HG03469 (cell line): Measurements from ENCODE around the gene ERLEC1.
"Not testable (repeated sequence)": the region's sequence is repeated elsewhere in the genome, so short reads cannot be mapped to it uniquely, and the experiment has no call there.

Experiments used
- ATAC-seq: cut with Tn5 transposase; IDR thresholded peaks from one replicate; pipeline ENCODE4 v1.9.1; 2021; ENCODE audit warnings: mild to moderate bottlenecking, moderate library complexity, moderate number of reproducible peaks; ENCODE audit not compliant: unreplicated experiment

ERLEC1 gene

DNA sequence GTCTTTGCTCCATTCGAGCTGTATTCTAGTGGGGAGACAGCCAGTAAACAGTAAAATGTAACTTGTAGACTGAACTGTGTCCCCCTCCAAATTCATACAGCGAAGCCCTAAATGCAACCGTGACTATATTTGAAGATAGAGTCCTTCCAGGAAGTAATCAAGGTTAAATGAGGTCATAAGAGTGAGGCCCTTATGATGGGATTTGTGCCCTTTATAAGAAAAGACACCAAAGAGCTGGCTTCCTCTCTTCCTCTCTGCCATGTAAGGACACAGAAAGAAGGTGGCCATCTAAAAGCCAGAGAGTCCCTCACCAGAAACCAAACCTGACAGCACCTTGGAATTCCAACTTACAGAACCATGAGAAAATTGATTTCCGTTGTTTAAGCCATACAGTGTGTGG lies 41.5 kb downstream of the ERLEC1 start:
- ATAC-seq = no peak

DNA sequence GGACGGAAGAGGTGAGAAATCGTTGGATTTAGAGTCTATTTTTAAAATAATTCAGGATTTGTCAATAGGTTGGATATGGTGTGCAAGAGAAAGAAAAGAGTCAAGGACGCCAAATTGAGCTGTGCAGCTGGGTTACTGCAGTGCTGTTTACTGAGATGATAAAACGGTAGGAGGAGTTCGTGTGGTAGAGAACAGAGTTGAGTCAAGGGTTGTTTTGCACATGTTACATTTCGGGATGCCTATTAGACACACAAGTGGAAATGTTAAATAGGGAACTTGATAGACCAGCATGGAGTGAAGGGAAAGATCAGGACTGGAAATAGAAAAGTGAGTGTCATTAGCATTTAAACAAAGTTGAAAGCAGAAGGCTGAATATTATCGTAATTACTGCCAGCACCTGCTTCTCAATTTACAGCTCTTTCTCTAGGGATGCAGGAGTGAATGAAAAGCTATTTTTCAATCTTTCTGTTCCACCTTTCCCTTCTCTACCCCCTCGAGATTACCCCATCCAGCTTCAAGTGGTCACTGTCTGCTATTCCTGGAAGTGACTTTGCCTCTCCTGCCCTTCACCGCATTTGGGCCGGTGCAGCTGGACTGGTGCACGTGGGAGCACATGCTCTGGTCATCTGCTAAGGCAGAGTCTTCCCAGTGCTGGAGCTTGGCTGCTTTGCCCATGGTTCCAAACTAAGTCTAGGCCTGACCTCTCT lies 42.6 kb downstream of the ERLEC1 start:
- no peak for ATAC-seq

DNA sequence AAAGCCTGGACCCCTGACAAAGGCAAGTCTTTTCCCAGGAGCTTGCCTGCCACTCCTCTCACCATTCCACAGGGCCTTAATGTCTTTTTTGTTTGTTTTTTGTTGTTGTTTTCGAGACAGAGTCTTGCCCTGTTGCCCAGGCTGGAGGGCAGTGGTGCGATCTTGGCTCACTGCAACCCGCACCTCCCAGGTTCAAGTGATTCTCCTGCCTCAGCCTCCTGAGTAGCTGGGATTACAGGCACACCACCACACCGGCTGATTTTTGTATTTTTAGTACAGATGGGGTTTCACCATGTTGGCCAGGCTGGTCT lies 43.1 kb downstream of the ERLEC1 start:
- ATAC-seq = not testable (repeated sequence)

DNA sequence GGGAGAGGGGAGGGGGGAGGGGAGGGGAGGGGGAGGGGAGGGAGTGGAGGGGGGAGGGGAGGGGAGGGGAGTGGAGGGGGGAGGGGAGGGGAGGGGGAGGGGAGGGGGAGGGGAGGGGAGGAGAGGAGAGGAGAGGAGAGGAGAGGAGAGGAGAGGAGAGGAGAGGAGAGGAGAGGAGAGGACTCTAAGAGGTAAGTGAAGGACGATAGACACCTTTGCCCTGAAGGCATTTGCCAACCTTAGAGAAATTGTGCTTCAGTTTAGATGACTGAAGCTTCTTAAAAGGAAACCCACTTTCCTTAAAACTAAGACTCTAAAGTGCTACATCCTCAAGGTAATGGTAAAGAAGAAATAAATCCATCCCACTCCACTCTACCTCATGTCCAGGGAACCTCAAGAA lies 53.7 kb downstream of the ERLEC1 start:
- no peak for ATAC-seq

DNA sequence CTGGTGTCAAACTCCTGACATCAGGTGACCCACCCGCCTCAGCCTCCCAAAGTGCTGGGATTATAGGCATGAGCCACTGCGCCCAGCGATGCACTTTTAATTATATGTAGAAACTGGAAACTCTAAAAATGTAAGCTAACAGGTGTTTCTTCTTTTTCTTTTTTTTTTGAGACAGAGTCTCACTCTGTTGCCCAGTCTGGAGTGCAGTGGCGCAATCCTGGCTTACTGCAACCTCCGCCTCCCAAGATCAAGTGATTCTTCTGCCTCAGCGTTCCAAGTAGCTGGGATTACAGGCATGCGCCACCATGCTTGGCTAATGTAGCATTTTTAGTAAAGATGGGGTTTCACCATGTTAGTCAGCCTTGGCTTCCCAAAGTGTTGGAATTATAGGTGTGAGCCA lies 54.8 kb downstream of the ERLEC1 start:
- ATAC-seq = not testable (repeated sequence)

DNA sequence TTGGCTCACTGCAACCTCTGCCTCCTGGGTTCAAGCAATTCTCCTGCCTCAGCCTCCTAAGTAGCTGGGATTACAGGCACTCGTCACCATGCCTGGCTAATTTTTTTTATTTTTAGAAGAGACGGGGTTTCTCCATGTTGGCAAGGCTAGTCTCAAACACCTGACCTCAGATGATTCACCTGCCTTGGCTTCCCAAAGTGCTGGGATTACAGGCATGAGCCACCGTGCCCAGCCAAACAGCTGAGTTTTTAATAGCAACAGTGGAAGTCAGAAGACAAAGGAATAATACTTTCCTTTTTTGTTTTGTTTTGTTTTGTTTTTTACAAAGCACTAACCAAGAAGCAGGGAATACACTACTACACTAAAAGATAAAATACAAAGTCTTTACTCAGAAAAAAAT lies 56.0 kb downstream of the ERLEC1 start:
- ATAC-seq = no peak

DNA sequence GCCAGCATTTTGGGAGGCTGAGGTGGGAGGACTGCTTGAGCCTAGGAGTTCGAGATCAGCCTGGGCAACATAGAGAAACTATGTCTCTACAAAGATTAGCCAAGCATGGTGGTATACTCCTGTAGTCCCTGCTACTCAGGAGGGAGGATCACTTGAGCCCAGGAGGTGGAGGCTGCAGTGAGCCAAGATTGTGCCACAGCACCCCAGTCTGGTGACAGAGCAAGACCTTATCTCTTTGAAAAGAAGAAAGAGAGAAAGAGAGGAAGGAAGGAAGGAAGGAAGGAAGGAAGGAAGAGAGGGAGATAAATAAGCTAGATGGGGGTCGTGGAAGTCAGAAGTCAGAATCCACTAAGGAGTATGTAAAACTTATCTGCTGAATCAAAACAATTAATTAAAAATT lies 56.8 kb downstream of the ERLEC1 start:
- ATAC-seq = no peak

DNA sequence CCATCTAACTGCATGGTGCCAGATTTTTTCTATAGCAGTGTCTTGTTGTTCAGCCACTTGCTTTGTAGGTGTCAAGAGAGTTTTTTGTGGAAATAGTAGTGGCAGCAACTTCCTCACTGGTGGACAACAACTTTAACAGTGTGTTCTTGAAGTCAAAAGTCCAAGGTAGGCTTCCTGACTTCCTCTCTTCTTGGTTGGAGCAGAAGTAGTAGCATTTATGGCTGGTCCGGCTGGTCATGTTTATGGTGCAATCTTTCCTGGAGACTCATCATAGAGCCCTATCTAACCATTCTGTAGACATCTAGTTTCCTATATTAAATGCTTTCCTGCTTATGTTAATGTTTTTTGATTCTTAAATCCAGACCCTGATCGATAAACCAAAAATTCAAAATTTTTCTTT lies 61.2 kb downstream of the ERLEC1 start:
- no peak for ATAC-seq

DNA sequence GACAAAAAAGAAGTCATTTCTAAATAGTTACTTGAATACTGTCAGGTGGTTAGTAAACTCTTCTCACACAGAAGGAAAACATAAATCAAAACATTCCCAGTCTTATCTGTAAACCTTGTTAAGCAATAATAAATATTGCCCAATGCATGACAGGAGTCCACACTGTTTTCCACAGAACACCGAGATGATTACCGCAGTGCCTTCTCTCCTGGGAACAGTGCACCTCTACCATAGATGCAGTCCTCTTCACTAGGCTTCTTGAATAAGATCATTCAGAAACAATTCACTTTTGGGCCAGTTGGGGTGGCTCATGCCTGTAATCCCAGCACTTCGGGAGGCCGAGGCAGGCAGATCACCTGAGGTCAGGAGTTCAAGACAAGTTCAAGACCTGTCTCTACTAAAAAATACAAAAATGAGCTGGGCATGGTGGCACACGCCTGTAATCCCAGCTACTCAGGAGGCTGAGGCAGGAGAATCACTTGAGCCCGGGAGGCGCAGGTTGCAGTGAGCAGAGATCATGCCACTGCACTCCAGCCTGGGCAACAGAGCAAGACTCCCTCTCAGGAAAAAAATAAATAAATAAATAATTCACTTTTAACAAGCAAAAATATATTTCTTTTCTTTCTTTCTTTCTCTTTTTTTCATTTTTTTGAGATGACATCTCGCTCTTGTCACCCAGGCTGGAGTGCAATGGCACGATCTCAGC lies 64.4 kb downstream of the ERLEC1 start:
- ATAC-seq = not testable (repeated sequence)

DNA sequence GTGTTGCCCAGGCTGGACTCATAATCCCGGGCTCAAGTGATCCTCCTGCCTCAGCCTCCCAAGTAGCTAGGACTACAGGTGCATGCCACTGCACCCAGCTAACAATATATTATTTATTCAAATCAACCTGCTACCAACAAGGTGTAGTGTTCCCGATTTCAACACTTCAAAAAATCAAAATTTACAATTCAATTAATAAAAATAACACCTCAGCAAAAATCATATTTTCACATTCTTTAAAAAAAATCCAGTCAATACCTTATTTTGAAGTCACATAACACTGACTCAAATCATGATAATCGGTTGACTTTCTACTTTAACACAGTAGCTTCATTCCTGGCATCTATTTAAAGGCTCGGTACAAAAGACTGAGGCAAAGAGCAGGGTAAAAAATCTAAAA lies 65.7 kb downstream of the ERLEC1 start:
- no peak for ATAC-seq

DNA sequence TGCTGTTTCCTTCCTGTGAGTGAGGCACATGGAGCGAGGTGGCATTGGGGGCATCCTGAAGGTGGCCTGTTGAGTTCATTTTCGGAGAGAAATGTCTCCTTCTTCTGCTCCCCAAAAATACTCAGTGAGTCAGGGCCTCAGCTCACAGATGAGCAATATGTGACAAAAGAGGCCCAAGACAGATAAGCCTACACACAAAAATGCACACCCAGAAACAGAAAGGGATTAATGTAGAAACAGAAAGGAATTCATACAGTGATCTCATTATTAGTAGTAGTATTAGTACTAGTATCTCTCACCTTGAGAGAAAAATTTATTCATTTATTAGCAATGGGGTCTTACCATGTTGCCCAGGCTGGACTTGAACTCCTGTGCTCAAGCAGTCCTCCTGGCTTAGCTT lies 67.8 kb downstream of the ERLEC1 start:
- ATAC-seq = no peak

DNA sequence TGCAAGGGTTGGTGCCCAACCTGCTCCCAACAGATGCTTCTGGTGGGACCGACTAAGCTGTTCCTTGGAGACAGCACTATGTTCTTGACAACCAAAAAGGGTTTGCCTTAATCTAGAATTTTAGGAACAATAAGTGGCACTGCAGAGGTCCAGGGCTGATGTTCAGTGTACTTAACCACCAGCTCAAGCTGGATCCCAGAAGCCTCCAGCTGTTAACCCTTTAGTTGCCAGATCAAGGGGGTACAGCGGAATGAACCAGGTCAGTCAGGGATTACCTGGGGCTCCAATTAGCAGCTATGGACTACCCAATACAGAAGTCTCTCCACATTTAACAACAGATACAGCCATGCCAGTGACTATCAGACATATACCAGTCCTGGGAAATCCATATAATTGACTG lies 69.4 kb downstream of the ERLEC1 start:
- no peak for ATAC-seq

DNA sequence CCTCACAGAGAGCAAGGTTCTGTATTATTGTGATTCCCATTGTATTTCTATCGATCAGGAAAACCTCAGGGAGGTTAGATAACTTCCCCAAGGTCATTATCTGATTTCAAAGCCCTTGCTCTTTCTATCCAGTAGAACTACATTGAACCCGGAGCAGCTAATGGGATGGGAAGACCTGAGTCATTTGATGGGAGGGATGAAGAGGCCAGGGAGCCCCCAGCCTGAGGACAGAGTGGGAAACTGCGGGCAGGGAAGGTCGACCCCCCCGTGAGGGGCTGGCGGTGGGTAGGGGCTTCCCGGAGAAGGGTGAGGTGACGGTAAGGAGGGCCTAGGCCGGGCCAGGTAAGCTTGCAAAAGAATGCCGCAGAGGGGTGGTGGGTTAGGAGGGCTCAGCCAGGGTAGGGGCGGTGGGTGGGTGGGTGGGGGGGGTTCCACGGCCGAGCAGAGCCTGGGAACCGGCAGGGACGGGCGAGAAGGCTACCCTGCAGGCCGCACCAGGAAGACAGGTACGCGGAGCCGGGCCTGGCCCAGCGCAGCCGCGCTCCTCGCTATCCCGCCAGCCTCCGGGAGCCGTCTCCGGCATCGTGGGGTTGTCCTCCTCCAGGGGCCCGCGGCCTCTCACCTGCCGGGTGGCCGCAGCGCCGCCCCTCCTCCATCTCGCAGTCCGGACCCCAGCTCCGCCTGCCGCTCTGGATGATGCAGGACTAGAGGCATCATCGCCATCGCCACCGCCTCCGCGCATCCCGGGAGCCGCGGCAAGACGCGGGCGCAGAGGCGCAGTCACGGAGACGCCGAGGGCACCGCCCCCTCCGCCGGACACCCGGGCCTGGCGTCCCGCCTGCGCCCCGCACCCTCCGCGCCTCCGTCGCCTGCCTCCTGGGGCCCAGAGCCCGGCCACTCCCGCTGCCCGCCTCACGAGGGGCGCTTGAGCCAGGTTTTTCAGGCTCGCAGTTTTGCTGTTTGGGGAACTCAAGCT lies 72.7 kb downstream of the ERLEC1 start, which contains the start of gene GPR75:
GPR75 (minus strand) TSS at position 762 of the 976 bp plus-strand sequence. CDS start 5,211 bp downstream, outside the sequence.
- ATAC-seq = no peak

DNA sequence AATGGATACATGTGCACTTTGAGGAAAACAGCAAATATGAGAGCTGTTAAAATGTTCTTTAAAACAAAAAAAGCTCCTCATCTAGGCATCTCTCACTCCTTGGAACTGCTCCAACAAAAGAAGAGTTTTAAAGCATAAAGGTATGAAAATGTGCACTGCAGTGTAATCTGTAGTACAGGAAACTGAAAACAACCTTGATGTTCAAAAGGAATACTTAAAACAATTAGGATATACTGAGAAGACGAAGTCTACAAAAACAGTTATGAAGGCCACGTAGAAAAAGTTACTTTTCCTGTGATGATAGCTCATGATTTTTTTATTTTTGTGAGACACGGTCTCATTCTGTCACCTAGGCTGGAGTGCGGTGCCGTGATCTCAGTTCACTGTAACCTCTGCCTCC lies 75.0 kb downstream of the ERLEC1 start:
- no peak for ATAC-seq

DNA sequence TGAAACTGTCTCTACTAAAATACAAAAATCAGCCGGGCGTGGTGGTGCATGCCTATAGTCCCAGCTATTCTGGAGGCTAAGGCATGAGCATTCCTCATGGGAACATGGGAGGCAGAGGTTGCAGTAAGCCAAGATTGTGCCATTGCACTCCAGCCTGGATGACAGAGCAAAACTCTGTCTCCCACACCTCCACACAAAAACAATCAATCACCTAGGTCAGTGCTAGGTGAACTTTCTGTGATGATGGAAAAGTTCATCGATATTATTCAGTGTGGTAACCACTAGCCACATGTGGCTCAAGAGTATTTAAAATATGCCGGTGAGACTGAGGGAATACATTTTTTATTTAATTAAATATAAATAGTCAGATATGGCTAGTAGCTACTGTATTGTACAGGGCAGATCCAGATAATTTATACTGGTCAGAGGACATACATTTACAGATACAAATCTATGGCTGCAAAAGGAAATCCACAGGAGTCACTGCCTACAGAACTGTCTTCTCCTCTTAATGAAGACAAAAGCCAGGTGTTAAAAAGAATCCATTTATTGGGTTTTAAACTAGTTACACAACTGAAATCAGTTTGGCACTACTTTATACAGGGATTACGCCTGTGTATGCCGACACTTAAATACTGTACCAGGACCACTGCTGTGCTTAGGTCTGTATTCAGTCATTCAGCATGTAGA lies 76.8 kb downstream of the ERLEC1 start:
- no peak for ATAC-seq

DNA sequence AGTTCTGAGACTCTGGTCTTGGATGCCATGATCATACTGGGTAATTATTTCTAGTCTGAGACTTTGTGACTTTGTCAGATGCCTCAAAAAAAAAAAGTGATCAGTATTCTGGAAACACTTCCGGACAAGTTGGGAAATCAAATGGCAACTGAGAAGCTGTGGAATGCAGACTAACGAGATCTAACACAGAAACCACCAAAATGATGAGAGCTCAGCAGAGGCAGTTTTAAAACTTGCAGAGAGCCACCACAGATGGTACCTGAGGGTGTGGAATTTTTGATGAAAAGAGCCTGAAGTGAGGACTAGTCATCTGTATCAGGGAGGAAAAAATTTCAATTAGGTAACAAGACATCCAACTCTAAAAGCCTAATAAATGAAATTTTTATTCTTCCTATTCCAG lies 78.4 kb downstream of the ERLEC1 start:
- no peak for ATAC-seq

DNA sequence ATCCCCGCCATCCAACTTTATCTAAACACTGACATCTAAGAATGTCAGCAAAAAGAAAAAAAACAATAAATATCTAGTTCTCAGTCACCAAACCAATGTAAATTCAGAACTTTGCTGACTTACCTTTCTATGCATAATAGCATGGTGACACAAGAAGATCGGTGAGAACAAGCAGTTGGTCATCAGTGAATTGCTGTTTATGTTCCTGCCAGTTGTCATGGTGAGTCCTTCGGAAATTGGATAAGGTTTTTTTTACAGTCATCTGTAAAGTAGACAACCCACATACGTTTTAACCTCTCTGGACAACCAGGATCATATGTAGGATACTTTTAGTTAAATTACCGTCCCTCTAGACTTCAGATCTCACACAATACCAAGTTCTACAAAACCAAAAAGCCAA lies 79.1 kb downstream of the ERLEC1 start:
- no peak for ATAC-seq

DNA sequence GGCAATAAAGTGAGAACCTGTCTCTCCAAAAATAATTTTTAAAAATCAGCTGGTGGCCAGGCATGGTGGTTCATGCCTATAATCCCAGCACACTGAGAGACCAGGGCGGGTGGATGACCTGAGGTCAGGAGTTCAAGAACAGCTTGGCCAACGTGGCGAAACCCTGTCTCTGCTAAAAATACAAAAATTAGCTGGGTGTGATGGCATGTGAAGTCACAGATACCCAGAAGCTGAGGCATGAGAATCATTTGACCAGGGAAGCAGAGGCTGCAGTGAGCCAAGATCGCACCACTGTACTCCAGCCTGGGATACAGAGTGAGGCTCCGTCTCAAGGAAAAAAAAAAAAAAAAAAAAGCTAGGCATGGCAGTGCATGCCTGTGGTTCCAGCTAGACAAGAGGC lies 80.3 kb downstream of the ERLEC1 start:
- ATAC-seq = no peak

DNA sequence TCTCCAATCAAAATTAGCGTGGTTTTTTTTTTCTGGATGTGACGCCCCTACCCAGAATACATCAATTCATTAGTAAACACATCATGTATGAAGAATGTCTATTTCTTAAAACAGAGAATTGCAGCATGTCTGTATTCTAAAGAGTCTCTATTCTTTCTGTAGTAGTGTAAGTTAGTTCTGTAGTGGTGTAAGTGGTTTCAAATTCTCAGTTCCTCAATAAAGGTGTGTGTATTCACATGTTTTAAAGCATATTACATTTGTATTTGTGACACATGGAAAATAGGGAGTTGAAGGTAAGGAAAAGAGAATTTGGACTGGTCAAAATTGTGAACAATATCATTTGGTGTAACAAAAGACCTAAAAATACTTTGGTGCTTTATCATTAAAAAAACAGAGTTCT lies 80.9 kb downstream of the ERLEC1 start:
- ATAC-seq = no peak
